Measurements from ENCODE around the gene CRYBB1.

The CRYBB1 gene

GRCh38 chr22:26648528-26649388, 30.9 kb upstream of the CRYBB1 start:
- Histone ChIP-seq H3K9ac (no peak overlapping the region), H3K79me2 (no peaks in the 10 kb centered on the region), H3K27me3 (ENCODE audit: control insufficient read depth, insufficient read depth, low read length) (peaks cover 4% of the 10 kb centered on the region), H3K9me3 (ENCODE audit: control insufficient read depth, low read length) (no peaks in the 10 kb centered on the region), H2AFZ (no peak overlapping the region), H3K36me3 (ENCODE audit: control insufficient read depth, insufficient read depth, low read length) (no peaks in the 10 kb centered on the region), H3K4me2 (ENCODE audit: low read length) (no peak overlapping the region), H3K4me1 (no peaks in the 10 kb centered on the region), H3K4me3 (ENCODE audit: low read depth, low read length) (no peak overlapping the region), H3K27ac (no peak overlapping the region)
- TF ChIP-seq, protein P1, sequence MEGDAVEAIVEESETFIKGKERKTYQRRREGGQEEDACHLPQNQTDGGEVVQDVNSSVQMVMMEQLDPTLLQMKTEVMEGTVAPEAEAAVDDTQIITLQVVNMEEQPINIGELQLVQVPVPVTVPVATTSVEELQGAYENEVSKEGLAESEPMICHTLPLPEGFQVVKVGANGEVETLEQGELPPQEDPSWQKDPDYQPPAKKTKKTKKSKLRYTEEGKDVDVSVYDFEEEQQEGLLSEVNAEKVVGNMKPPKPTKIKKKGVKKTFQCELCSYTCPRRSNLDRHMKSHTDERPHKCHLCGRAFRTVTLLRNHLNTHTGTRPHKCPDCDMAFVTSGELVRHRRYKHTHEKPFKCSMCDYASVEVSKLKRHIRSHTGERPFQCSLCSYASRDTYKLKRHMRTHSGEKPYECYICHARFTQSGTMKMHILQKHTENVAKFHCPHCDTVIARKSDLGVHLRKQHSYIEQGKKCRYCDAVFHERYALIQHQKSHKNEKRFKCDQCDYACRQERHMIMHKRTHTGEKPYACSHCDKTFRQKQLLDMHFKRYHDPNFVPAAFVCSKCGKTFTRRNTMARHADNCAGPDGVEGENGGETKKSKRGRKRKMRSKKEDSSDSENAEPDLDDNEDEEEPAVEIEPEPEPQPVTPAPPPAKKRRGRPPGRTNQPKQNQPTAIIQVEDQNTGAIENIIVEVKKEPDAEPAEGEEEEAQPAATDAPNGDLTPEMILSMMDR (IDR thresholded peaks at IDR 0.05) = no peak

DNA sequence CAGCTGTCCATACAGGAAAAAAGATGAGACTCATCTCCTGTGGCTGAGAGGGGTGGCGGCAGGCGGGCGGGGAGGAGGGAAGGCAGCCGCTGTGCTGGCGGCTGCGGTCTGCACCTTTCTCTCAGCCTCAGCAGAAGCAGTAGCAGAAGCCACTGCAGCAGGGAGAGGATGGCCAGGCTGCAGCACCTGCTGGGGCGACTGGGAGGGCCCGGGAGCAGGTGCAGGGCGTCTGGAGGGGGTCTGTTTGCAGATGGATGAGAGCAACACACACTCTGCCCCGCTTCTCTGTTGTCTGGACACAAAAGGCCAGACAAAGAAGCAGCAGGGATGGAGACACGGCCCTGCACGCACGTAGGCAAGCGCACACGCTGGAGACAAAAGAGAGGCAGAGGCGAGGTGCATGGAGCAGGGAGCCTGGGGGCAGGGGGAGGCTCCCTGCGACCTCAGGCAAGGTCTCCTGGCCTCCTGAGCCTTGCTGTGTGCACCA, 30.2 kb upstream of the CRYBB1 start:
- Histone ChIP-seq H3K36me3 (ENCODE audit: control insufficient read depth, insufficient read depth, low read length) (no peaks in the 10 kb centered on the region), H3K4me2 (ENCODE audit: low read length) (no peak overlapping the region), H3K27ac (no peak overlapping the region), H3K4me1 (no peaks in the 10 kb centered on the region), H3K79me2 (no peaks in the 10 kb centered on the region), H3K27me3 (ENCODE audit: control insufficient read depth, insufficient read depth, low read length) (peaks cover 4% of the 10 kb centered on the region), H2AFZ (no peak overlapping the region), H3K9ac (no peak overlapping the region), H3K9me3 (ENCODE audit: control insufficient read depth, low read length) (no peaks in the 10 kb centered on the region), H3K4me3 (ENCODE audit: low read depth, low read length) (no peak overlapping the region)
- TF ChIP-seq, protein P1 (IDR thresholded peaks at IDR 0.05) = no peak

DNA sequence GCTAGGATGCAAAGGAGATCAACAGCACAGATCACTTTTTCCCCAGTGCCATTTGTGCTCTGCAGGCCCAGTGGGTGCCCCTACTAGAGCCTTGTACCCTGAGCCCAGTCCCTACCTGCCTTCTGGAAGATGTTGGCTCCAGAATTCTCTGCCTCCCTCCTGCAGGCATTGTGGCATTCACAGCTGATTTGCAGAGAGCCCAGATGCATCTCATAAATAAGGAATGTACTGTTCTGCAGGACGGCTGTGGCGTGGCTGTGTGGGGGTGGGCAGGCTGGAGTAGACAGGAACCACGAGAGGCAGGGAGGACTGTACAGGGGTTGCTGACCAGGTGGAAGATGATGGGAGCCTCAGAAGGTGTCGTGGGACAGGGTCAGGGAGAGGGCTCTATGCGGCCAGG, 28.3 kb upstream of the CRYBB1 start:
- Histone ChIP-seq H3K36me3 (ENCODE audit: control insufficient read depth, insufficient read depth, low read length) (no peaks in the 10 kb centered on the region), H3K4me1 (no peaks in the 10 kb centered on the region), H3K79me2 (no peaks in the 10 kb centered on the region), H3K9me3 (ENCODE audit: control insufficient read depth, low read length) (no peaks in the 10 kb centered on the region), H3K4me3 (ENCODE audit: low read depth, low read length) (no peak overlapping the region), H3K27ac (no peak overlapping the region), H3K9ac (no peak overlapping the region), H2AFZ (no peak overlapping the region), H3K27me3 (ENCODE audit: control insufficient read depth, insufficient read depth, low read length) (peaks cover 4% of the 10 kb centered on the region), H3K4me2 (ENCODE audit: low read length) (no peak overlapping the region)
- TF ChIP-seq, protein P1 (IDR thresholded peaks at IDR 0.05) = no peak

DNA sequence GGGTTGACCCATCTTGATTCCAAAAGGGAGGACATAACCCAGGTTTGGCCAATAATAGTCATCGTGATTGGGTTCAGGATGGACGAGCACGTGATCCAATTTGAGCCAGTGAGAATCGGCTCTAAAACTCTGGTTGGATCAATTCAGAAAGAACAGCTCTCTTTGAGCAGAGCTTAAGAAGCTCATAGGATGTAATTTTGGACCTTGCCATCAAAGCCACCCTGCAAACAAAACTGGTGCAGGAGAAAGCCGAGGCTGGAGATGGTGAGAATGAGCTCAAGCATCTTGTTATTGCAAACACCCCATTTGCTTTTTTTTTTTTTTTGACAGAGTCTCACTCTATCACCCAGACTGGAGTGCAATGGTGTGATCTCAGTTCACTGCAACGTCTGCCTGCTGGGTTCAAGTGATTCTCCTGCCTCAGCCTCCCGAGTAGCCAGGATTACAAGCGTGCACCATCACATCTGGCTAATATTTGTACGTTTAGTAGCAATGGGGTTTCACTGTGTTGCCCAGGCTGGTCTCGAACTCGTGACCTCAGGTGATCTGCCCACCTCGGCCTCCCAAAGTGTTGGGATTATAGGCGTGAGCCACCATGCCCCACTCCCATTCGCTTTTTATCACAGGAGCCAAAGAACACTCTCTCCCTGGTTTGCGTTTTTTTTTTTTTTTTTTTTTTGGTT, 25.7 kb upstream of the CRYBB1 start:
- H3K36me3 ChIP-seq (ENCODE audit: control insufficient read depth, insufficient read depth, low read length) = no peaks in the 10 kb centered on the region
- H3K4me3 ChIP-seq (ENCODE audit: low read depth, low read length) = no peak overlapping the region
- H2AFZ ChIP-seq = no peak overlapping the region
- TF ChIP-seq, protein P1 (IDR thresholded peaks at IDR 0.05) = no peak
- H3K79me2 ChIP-seq = no peaks in the 10 kb centered on the region
- no peak overlapping the region for H3K4me2 ChIP-seq (ENCODE audit: low read length)
- no peaks in the 10 kb centered on the region for H3K9me3 ChIP-seq (ENCODE audit: control insufficient read depth, low read length)
- no peaks in the 10 kb centered on the region for H3K4me1 ChIP-seq
- no peak overlapping the region for H3K9ac ChIP-seq
- no peak overlapping the region for H3K27ac ChIP-seq
- no peaks in the 10 kb centered on the region for H3K27me3 ChIP-seq (ENCODE audit: control insufficient read depth, insufficient read depth, low read length)
